Activated naive CD4-positive, alpha-beta T cell treated with anti-CD3 and anti-CD28 coated beads, Interleukin-2, amount 50 U/mL, for 72 hours (primary cell): ENCODE data around the gene SLC6A4. TPM values are rescaled to one million over a fixed set of nuclear protein-coding genes. Genes with fewer than 3 reads are reported as not detected.
"Not testable (repeated sequence)": the region's sequence is repeated elsewhere in the genome, so short reads cannot be mapped to it uniquely, and the experiment has no call there.

Experiments used
- ATAC-seq, 2 donors: fragments of 150-1000 bp; cut with Tn5 transposase; 2 replicates each; pipeline ENCODE4 v1.10.0; 2021; ENCODE audit warnings: mild to moderate bottlenecking in 2 of 2, moderate library complexity in 2 of 2
- DNase-seq, 2 donors: peaks; one replicate each; pipeline ENCODE4 v3.0.0; 2021 to 2022; ENCODE audit warnings: low spot score in 2 of 2
- H3K27ac Mint-ChIP-seq, 2 donors: one replicate each; pipeline ENCODE4 v1.8.0; 2022; ENCODE audit warnings: mild to moderate bottlenecking in 2 of 2, mixed read lengths in 2 of 2
- H3K36me3 Mint-ChIP-seq, 2 donors: one replicate each; pipeline ENCODE4 v1.8.0; 2022; ENCODE audit warnings: mixed read lengths in 2 of 2
- H3K9me3 Mint-ChIP-seq, 2 donors: one replicate each; pipeline ENCODE4 v1.8.0; 2022; ENCODE audit warnings: mixed read lengths in 2 of 2
- total RNA-seq, 2 donors: library from RNA; stranded (reverse); gene quantifications; one replicate each; pipeline ENCODE4 v1.2.3, GENCODE V29; 2022

The SLC6A4 gene
- total RNA-seq, 2 donors from 2014 or later, result not detected

DNA sequence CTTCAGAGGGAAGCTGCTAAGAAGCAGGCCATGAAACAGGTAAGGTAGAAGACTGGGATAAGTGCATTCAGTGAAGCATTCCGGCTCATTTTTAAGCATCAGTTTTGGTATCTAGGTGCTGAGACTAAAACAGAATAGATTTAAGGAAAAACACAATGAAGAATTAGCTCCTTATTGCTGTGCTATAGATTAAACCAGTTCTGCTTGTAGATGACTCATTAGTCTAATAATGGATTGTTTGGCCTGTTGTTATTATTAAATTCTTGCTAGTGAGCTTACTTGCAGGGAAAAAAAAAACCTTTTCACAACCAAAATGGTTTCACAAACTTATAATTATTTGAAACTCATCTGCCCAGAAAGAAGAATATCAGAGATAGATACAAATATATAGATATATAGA is 62.9 kb downstream of the SLC6A4 start:
- DNase-seq (no peak), ATAC-seq (no peak)
- Mint-ChIP-seq H3K9me3 (no peaks in the 10 kb centered on the region), H3K36me3 (peaks cover 6 to 9% of the 10 kb centered on the region in 2 donors), H3K27ac (no peak overlapping the region)

DNA sequence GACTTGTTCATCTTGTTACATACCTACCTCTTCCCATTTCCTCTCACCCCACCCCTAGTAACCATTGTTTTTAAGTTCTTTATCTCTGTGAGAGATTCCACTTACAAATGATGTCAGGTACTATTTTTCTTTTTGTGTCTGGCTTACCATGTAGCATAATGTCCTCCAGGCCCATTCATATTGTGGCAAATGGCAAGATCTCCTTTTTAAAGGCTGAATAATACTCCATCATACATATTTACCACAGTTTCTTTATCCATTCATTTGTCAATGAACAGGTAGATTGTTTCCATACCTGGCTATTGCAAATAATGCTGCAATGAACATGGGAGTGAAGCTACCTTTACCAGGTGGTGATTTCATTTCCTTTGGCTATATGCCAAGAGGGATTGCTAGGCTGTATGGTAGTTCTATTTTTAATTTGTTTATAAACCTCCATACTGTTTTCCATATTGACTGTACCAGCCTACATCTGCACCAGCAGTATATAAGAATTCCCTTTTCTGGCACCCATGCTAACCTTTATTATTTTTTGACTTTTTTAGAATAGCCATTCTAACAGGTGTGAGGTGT is 65.0 kb downstream of the SLC6A4 start:
- no peak for DNase-seq
- ATAC-seq, result no peak
- H3K36me3 Mint-ChIP-seq, result peaks cover 0 to under 1% of the 10 kb centered on the region in 2 donors
- H3K9me3 Mint-ChIP-seq, result no peaks in the 10 kb centered on the region
- no peak overlapping the region for H3K27ac Mint-ChIP-seq

DNA sequence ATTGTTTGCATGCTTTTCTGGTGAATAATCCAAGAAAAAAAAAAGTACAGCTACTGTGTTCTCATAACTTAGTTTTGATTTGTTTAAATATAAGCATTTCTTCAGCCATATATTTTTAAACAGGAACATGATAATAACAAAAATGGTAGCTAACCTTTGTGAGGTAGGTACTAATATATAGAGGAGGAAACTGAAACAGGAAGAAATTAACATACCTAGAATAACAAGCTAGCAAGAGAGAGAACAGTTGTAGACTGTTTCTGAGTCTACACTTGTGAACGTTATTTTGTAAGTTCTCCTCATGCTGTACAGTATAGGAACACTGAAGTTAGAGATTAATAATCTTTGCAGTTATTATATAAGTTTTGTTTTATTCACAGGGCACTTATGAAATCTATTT is 69.5 kb downstream of the SLC6A4 start:
- no peaks in the 10 kb centered on the region for H3K36me3 Mint-ChIP-seq
- no peak for DNase-seq
- H3K9me3 Mint-ChIP-seq, result no peaks in the 10 kb centered on the region
- H3K27ac Mint-ChIP-seq, result peak overlapping the region in 1 of 2 donors; percentile 14
- ATAC-seq, result no peak

DNA sequence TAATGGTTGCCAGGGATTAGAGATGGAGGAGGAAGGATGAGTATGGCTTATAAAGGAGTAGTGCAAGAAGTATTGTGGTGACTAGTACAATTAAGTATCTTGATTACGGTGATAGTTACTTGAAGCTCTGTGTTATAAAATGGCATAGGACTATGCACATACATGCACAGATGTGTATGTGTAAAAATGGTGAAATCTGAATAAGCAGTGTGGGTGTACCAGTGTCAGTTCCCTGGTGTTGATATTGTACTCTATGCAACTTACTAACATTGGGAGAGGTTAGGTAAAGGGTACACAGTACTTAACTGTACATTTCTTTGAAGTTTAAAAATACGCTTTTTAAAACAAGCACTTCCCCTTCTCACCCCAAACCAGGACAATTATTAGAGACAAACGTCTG is 70.3 kb downstream of the SLC6A4 start:
- ATAC-seq (no peak), DNase-seq (no peak)
- H3K27ac Mint-ChIP-seq, result no peak overlapping the region
- peaks cover 0 to 5% of the 10 kb centered on the region in 2 donors for H3K9me3 Mint-ChIP-seq
- H3K36me3 Mint-ChIP-seq, result peaks cover 6 to 7% of the 10 kb centered on the region in 2 donors

DNA sequence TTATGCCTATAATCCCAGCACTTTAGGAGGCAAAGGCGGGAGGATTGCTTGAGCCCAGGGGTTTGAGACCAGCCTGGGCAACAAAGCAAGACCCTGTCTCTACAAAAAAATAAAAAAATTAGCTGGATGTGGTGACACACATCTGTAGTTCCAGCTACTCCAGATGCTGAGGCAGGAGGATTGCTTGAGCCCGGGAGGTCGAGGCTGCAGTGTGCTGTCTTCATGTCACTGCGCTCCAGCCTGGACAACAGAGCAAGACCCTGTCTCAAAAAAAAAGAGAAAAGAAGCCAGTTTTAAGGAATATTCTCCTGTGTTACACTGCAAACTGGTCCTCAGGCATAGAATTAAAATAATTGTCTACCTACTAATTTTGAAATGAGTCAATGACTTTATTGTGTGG is 71.0 kb downstream of the SLC6A4 start:
- DNase-seq (no peak), ATAC-seq (no peak)
- no peak overlapping the region for H3K27ac Mint-ChIP-seq
- peaks cover 12 to 13% of the 10 kb centered on the region in 2 donors for H3K36me3 Mint-ChIP-seq
- H3K9me3 Mint-ChIP-seq, result peaks cover 0 to 10% of the 10 kb centered on the region in 2 donors

DNA sequence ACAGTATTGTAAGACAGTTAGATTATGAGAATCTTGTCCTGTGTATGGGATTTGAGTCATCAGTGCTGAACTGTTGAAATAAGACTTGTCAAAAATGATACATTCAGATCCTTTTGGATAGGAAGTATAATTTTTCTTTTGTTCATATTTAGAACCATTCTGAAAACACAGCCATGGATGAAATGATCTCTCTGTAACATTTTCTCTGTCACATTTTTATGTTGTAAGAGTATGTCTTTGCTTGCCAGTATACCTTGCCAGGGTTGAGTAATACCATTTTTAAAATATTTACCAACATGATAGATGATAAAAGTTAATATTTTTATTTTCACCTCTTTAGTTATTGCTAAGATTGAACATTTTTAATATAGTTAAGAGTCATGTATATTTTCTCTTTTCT is 73.9 kb downstream of the SLC6A4 start:
- peaks cover 26 to 39% of the 10 kb centered on the region in 2 donors for H3K36me3 Mint-ChIP-seq
- no peak overlapping the region for H3K27ac Mint-ChIP-seq
- H3K9me3 Mint-ChIP-seq, result peaks cover 10% of the 10 kb centered on the region in 2 donors
- ATAC-seq (no peak), DNase-seq (no peak)

DNA sequence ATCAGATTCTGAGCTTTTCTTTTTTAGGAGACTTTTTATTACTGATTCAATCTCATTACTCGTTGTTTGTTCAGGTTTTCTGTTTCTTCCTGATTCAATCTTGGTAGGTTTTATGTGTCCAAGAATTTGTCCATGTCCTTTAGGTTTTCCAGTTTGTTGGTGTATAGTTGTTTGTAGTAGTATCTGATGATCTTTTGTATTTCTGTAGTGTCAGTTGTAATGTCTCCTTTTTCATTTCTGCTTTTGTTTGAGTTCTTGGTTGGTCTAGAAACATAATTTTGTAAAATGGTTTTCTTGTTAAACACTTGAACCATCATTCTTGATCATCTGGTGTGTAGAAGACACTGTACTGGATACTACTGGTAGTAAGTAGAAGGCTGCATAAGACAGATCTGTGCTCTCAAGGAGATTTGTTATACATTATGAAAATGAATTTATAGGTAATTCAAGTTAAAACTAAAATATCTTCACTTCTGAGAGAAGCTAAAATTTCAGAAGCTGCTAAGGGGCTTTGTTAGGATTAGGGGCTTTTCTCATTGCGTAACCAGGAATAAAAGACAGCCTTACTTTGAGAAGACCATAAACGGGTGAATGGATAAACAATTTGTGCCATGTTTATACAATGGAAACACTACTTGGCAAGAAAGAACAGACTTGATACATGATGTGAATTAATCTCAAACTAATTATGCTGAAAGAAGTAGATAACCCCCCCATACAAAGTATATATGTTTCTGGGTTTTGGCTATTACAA is 74.9 kb downstream of the SLC6A4 start:
- ATAC-seq (no peak), DNase-seq (no peak)
- peaks cover 26 to 46% of the 10 kb centered on the region in 2 donors for H3K36me3 Mint-ChIP-seq
- peaks cover 10% of the 10 kb centered on the region in 2 donors for H3K9me3 Mint-ChIP-seq
- H3K27ac Mint-ChIP-seq, result no peak overlapping the region

DNA sequence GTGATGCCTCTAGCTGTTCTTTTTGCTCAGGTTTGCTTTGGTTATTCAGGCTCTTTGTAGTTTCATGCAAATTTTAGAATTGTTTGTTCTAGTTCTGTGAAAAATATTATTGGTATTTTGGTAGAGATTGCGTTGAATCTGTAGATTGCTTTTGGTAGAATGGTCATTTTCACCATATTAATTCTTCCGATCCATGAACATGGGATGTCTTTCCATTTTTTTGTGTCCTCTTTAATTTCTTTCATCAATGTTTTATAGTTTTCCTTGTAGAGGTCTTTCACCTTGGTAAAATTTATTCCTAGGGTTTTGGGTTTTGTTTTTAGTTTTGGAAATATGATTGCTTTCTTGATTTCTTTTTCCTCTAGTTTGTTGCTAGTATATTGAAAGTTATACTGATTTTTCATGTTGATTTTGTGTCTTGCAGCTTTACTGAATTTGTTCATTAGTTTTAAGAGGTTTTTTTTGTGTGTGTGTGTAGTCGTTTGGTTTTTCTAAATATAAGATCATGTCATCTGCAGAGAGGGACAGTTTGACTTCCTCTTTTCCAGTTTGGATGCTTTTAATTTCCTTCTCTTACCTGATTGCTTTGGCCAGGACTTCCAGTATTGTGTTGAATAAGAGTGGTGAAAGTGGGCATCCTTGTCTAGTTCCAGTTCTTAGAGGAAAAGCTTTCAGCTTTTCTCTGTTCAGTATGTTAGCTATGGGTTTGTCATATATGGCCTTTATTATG is 76.4 kb downstream of the SLC6A4 start:
- no peak for DNase-seq
- H3K9me3 Mint-ChIP-seq, result peaks cover 10% of the 10 kb centered on the region in 2 donors
- no peak overlapping the region for H3K27ac Mint-ChIP-seq
- no peak for ATAC-seq
- peaks cover 26 to 46% of the 10 kb centered on the region in 2 donors for H3K36me3 Mint-ChIP-seq

DNA sequence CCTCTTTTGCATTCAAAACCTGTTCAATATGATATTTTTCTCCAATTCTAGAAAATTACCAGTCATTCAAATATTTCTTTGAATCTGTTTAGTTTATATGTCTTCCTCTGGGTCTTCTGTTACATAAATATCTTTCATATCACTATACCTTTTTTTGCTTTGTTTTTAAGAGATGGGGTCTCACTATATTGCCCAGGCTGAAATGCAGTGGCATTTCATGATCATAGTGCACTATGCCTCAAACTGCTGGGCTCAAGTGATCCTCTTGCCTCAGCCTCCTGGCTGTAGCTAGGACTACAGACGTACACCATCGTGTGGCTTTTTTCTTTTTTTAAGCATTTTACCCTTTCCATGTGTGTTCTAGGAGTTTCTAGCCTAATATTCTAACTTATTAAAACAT is 80.1 kb downstream of the SLC6A4 start:
- H3K27ac Mint-ChIP-seq, result no peak overlapping the region
- H3K9me3 Mint-ChIP-seq, result peaks cover 7 to 10% of the 10 kb centered on the region in 2 donors
- peaks cover 22 to 48% of the 10 kb centered on the region in 2 donors for H3K36me3 Mint-ChIP-seq
- ATAC-seq (no peak), DNase-seq (no peak)

DNA sequence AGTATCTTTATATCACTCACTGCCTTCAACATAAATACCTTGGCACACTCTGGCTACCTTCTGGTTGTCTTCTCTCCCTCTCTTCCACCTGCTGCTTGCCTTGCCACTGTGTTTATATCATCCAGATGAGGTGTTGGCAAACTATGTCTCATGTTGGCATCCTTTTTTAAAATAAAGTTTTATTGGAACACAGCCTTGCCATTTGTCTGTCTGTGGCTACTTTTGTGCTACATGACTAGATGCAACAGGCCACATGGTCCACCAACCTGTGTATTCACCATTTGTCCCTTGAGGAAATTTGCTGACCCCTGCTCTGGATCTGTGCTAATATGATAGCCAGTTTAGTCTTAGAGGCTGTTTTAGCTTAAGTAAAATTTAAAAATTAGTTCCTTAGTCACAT is 82.0 kb downstream of the SLC6A4 start:
- H3K9me3 Mint-ChIP-seq, result peaks cover 0 to under 1% of the 10 kb centered on the region in 2 donors
- no peak for ATAC-seq
- H3K36me3 Mint-ChIP-seq, result peaks cover 3 to 38% of the 10 kb centered on the region in 2 donors
- no peak overlapping the region for H3K27ac Mint-ChIP-seq
- DNase-seq, result no peak

DNA sequence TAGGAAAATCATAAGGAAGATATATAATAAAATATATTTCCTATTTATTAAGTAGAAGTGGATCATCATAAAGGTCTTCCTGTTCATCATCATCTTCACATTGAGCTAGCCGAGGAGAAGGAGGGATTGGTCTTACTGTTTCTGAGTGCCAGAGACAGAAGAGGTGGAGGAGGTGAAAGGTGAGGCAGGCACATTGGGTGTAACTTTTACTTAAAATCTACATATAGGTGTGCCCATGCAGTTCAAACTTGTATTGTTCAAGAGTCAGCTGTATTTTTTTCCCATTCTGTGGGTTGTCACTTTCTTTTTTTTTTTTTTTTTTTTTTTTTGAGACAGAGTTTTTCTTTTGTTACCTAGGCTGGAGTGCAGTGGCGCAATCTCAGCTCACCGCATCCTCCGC is 84.0 kb downstream of the SLC6A4 start:
- ATAC-seq (no peak), DNase-seq (no peak)
- no peak overlapping the region for H3K27ac Mint-ChIP-seq
- no peaks in the 10 kb centered on the region for H3K9me3 Mint-ChIP-seq
- H3K36me3 Mint-ChIP-seq, result peaks cover 0 to 22% of the 10 kb centered on the region in 2 donors

DNA sequence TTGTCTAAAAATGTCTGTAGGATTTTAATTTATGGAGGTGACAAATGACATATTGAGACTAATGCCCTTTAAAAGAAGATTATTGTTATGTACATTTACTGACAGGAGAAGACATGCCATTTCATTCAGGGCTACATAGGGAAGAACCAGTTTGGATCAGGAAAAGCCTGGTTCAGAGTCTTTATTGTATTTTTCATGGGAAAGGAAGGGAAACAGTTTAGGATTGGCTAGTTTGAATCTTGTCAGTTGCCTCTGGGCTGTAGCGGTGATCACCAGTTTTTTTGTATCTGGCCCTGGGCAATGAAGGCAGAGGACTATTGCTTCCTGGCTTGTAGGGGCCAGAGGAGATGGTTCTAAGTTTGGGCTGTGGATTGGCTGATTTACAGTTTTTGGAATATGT is 87.1 kb downstream of the SLC6A4 start:
- ATAC-seq, result no peak
- no peak for DNase-seq
- Mint-ChIP-seq H3K27ac (peak overlapping the region; percentile 41 to 61), H3K9me3 (no peaks in the 10 kb centered on the region), H3K36me3 (peaks cover 0 to 21% of the 10 kb centered on the region in 2 donors)

DNA sequence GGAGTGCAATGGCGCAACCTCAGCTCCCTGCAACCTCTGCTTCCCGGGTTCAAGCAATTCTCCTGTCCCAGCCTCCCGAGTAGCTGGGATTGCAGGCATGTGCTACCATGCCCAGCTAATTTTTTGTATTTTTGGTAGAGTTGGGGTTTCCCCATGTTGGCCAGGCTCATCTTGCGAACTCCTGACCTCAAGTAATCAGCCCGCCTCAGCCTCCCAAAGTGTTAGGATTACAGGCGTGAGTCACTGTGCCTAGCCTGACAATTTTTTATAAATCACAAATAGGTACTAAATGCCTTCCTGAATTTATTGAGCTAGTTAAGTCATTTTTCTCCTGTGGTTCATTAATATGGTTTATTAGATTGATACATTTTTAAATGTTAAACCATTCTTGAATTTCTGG is 87.6 kb downstream of the SLC6A4 start:
- H3K9me3 Mint-ChIP-seq, DNase-seq: not testable (repeated sequence)
- Mint-ChIP-seq H3K27ac (peak overlapping the region in 1 of 2 donors; percentile 41), H3K36me3 (peaks cover 0 to 21% of the 10 kb centered on the region in 2 donors)
- peak in 1 of 2 donors; percentile 58 for ATAC-seq

Other genes starting within 250 kb of the SLC6A4 start
- gene NSRP1, start 118.9 kb downstream of the SLC6A4 start, total RNA-seq, result 10 to 100 TPM; 22.0 to 33.6 TPM
- gene BLMH, start 56.2 kb upstream of the SLC6A4 start, total RNA-seq, result 10 to 100 TPM; 38.3 to 54.7 TPM
- not detected for gene TMIGD1, start 98.4 kb upstream of the SLC6A4 start, total RNA-seq
- gene CPD, start 143.2 kb upstream of the SLC6A4 start, total RNA-seq, result 10 to 100 TPM; 37.7 to 66.1 TPM
- gene GOSR1, start 241.7 kb upstream of the SLC6A4 start, total RNA-seq, result 10 to 100 TPM; 31.5 to 43.1 TPM